ENCODE measurements around the gene GJB3.

GJB3 gene

DNA sequence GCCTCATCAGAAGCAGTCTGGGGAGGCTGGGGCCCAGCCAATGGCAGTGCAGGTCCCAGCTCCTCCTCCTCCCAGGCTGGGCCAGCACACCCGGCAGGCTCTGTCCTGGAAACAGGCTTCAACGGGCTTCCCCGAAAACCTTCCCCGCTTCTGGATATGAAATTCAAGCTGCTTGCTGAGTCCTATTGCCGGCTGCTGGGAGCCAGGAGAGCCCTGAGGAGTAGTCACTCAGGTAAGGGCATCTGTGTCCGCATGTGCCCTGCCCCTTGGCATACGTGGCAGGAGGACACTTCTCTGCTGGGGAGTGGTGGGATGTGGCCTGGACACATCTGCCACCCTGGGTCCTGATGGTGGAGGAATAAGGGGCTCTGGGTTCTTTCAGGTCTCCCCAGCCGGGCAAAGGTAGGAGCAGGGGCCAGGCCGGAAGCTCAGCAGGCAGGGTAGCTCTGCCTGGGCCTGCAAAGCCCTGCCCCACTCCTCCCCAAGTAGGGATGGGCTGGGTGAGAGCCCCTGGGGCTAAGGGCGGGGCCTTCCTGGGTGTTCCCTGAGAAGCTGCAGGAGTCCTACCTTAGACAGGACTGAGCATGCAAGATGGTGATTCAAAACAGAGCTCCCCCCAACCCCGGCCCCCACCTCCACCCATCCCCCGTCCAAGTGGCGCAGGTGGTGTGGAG is 25.9 kb upstream of the GJB3 start, which contains the start of gene GJB5:
TSS of gene GJB5 (plus strand) at position 84 of the 674 bp plus-strand sequence. CDS start 2,284 bp downstream, outside the sequence.
- Histone ChIP-seq H3K9me3 (ENCODE audit: insufficient read depth, low read depth, low read length) (peaks cover 3% of the 10 kb centered on the region), H3K23ac (ENCODE audit: low read length) (no peak within 1 kb of the TSS), H3K18ac (ENCODE audit: low read length) (no peak within 1 kb of the TSS), H3K4me1 (ENCODE audit: control insufficient read depth in 1 of 2, insufficient read depth in 2 of 2, low read length in 2 of 2) (peaks cover 0 to 3% of the 10 kb centered on the region in 2 experiments), H3K4me2 (ENCODE audit: low read length) (no peak within 1 kb of the TSS), H4K8ac (ENCODE audit: low read depth, low read length) (no peak within 1 kb of the TSS), H4K91ac (ENCODE audit: low read depth, low read length) (no peak within 1 kb of the TSS), H2BK12ac (ENCODE audit: low read length) (no peak within 1 kb of the TSS), H3K9ac (ENCODE audit: low read length) (no peak within 1 kb of the TSS), H3K27me3 (ENCODE audit: insufficient read depth, low read length) (no peaks in the 10 kb centered on the region), H2AFZ (ENCODE audit: insufficient read depth, low read length, poor library complexity) (no peak within 1 kb of the TSS), H3K4ac (ENCODE audit: low read depth, low read length) (no peak within 1 kb of the TSS), H3K36me3 (ENCODE audit: control insufficient read depth in 1 of 2, insufficient read depth in 2 of 2, low read length in 2 of 2) (no peaks in the 10 kb centered on the region), H3K14ac (ENCODE audit: low read length) (no peak within 1 kb of the TSS), H3K79me1 (ENCODE audit: low read length) (no peaks in the 10 kb centered on the region), H3K79me2 (ENCODE audit: control insufficient read depth, insufficient read depth, low read length, poor library complexity) (no peaks in the 10 kb centered on the region), H2BK5ac (ENCODE audit: low read depth, low read length, poor library complexity) (no peak within 1 kb of the TSS), H2AK5ac (ENCODE audit: low read length) (no peak within 1 kb of the TSS), H2BK120ac (ENCODE audit: insufficient read depth, low read length, poor library complexity) (no peak within 1 kb of the TSS), H4K12ac (ENCODE audit: low read depth, low read length) (no peak within 1 kb of the TSS), H3K4me3 (ENCODE audit: low read depth, low read length) (no peak within 1 kb of the TSS), H3K27ac (ENCODE audit: low read depth, low read length) (no peak within 1 kb of the TSS)
- no CpG with 5 or more reads among the region's 13 CpGs for WGBS (ENCODE audit: extremely low coverage, insufficient coverage, insufficient read length)
- peak in 1 of 2 donors; percentile 31 for DNase-seq

DNA sequence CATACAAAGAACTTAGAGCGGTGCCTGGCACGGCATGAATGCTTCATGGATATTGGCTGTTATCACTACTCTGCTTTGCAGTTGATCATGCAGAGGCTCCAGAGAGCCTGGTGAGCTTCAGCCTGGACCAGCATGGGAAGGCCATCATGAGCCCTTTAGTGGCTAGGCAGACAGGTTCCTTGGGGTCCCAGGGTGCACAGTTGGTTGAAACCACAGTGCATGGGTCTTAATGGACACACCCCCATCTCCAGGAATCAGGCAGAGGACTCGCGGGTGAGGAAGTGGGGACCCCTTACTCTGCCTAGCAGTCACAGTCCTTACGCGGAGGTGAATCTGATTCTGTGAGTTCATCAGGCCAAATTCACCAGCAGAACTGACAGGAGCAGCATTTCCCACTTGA is 25.1 kb upstream of the GJB3 start:
- Histone ChIP-seq H3K27ac (ENCODE audit: low read depth, low read length) (no peak overlapping the region), H2AFZ (ENCODE audit: insufficient read depth, low read length, poor library complexity) (no peak overlapping the region), H4K8ac (ENCODE audit: low read depth, low read length) (no peak overlapping the region), H3K36me3 (ENCODE audit: control insufficient read depth in 1 of 2, insufficient read depth in 2 of 2, low read length in 2 of 2) (no peaks in the 10 kb centered on the region), H4K12ac (ENCODE audit: low read depth, low read length) (no peak overlapping the region), H3K79me1 (ENCODE audit: low read length) (no peaks in the 10 kb centered on the region), H3K4ac (ENCODE audit: low read depth, low read length) (no peak overlapping the region), H3K9ac (ENCODE audit: low read length) (no peak overlapping the region), H2AK5ac (ENCODE audit: low read length) (no peak overlapping the region), H2BK120ac (ENCODE audit: insufficient read depth, low read length, poor library complexity) (no peak overlapping the region), H3K4me2 (ENCODE audit: low read length) (no peak overlapping the region), H3K27me3 (ENCODE audit: insufficient read depth, low read length) (no peaks in the 10 kb centered on the region), H3K9me3 (ENCODE audit: insufficient read depth, low read depth, low read length) (peaks cover 3% of the 10 kb centered on the region), H3K18ac (ENCODE audit: low read length) (no peak overlapping the region), H3K79me2 (ENCODE audit: control insufficient read depth, insufficient read depth, low read length, poor library complexity) (no peaks in the 10 kb centered on the region), H2BK5ac (ENCODE audit: low read depth, low read length, poor library complexity) (no peak overlapping the region), H2BK12ac (ENCODE audit: low read length) (no peak overlapping the region), H3K14ac (ENCODE audit: low read length) (no peak overlapping the region), H4K91ac (ENCODE audit: low read depth, low read length) (no peak overlapping the region), H3K4me1 (ENCODE audit: control insufficient read depth in 1 of 2, insufficient read depth in 2 of 2, low read length in 2 of 2) (peaks cover 0 to 3% of the 10 kb centered on the region in 2 experiments), H3K4me3 (ENCODE audit: low read depth, low read length) (no peak overlapping the region), H3K23ac (ENCODE audit: low read length) (no peak overlapping the region)
- WGBS (ENCODE audit: extremely low coverage, insufficient coverage, insufficient read length) = no CpG with 5 or more reads among the region's 6 CpGs
- no peak for DNase-seq

DNA sequence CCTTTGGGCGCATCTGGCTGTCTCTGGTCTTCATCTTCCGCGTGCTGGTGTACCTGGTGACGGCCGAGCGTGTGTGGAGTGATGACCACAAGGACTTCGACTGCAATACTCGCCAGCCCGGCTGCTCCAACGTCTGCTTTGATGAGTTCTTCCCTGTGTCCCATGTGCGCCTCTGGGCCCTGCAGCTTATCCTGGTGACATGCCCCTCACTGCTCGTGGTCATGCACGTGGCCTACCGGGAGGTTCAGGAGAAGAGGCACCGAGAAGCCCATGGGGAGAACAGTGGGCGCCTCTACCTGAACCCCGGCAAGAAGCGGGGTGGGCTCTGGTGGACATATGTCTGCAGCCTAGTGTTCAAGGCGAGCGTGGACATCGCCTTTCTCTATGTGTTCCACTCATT is 23.6 kb upstream of the GJB3 start:
- H3K4me2 ChIP-seq (ENCODE audit: low read length) = no peak overlapping the region
- no peak overlapping the region for H3K4me3 ChIP-seq (ENCODE audit: low read depth, low read length)
- H3K36me3 ChIP-seq (ENCODE audit: control insufficient read depth in 1 of 2, insufficient read depth in 2 of 2, low read length in 2 of 2) = no peaks in the 10 kb centered on the region
- H2AK5ac ChIP-seq (ENCODE audit: low read length) = no peak overlapping the region
- no peak overlapping the region for H3K9ac ChIP-seq (ENCODE audit: low read length)
- H3K23ac ChIP-seq (ENCODE audit: low read length) = no peak overlapping the region
- no peak overlapping the region for H2AFZ ChIP-seq (ENCODE audit: insufficient read depth, low read length, poor library complexity)
- no peak overlapping the region for H3K18ac ChIP-seq (ENCODE audit: low read length)
- no peak overlapping the region for H2BK5ac ChIP-seq (ENCODE audit: low read depth, low read length, poor library complexity)
- H3K4me1 ChIP-seq (ENCODE audit: control insufficient read depth in 1 of 2, insufficient read depth in 2 of 2, low read length in 2 of 2) = peaks cover 0 to 3% of the 10 kb centered on the region in 2 experiments
- WGBS (ENCODE audit: extremely low coverage, insufficient coverage, insufficient read length) = no CpG with 5 or more reads among the region's 21 CpGs
- no peak overlapping the region for H3K27ac ChIP-seq (ENCODE audit: low read depth, low read length)
- H3K14ac ChIP-seq (ENCODE audit: low read length) = no peak overlapping the region
- no peak overlapping the region for H4K12ac ChIP-seq (ENCODE audit: low read depth, low read length)
- H3K27me3 ChIP-seq (ENCODE audit: insufficient read depth, low read length) = no peaks in the 10 kb centered on the region
- H3K9me3 ChIP-seq (ENCODE audit: insufficient read depth, low read depth, low read length) = peaks cover 10% of the 10 kb centered on the region
- no peak overlapping the region for H3K4ac ChIP-seq (ENCODE audit: low read depth, low read length)
- H4K8ac ChIP-seq (ENCODE audit: low read depth, low read length) = no peak overlapping the region
- no peak overlapping the region for H2BK120ac ChIP-seq (ENCODE audit: insufficient read depth, low read length, poor library complexity)
- no peak overlapping the region for H4K91ac ChIP-seq (ENCODE audit: low read depth, low read length)
- H2BK12ac ChIP-seq (ENCODE audit: low read length) = no peak overlapping the region
- no peak for DNase-seq
- no peaks in the 10 kb centered on the region for H3K79me2 ChIP-seq (ENCODE audit: control insufficient read depth, insufficient read depth, low read length, poor library complexity)
- no peaks in the 10 kb centered on the region for H3K79me1 ChIP-seq (ENCODE audit: low read length)

DNA sequence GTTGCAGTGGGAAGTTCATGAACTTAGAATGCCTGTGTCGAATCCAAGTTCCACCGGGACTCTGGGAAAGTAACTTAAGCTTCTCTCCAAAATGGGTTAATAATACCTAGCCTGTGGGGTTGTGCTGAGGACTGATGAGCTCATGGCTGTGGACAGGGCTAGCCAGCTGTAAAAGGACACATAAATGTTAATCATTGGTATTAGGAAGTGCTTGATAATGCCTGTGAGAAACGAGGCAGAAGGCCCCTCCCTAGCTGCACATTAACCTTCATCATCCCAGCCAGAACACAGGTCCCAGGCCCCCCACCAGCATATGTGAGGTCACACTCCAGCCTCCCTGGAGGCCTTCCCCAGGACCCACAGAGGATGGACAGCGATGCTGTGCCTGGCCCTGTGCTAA is 22.3 kb upstream of the GJB3 start:
- Histone ChIP-seq H2BK120ac (ENCODE audit: insufficient read depth, low read length, poor library complexity) (no peak overlapping the region), H4K91ac (ENCODE audit: low read depth, low read length) (no peak overlapping the region), H3K4ac (ENCODE audit: low read depth, low read length) (no peak overlapping the region), H3K4me1 (ENCODE audit: control insufficient read depth in 1 of 2, insufficient read depth in 2 of 2, low read length in 2 of 2) (peaks cover 10 to 12% of the 10 kb centered on the region in 2 experiments), H3K14ac (ENCODE audit: low read length) (no peak overlapping the region), H3K9me3 (ENCODE audit: insufficient read depth, low read depth, low read length) (peaks cover 10% of the 10 kb centered on the region), H3K4me3 (ENCODE audit: low read depth, low read length) (no peak overlapping the region), H2AFZ (ENCODE audit: insufficient read depth, low read length, poor library complexity) (no peak overlapping the region), H3K23ac (ENCODE audit: low read length) (no peak overlapping the region), H3K36me3 (ENCODE audit: control insufficient read depth in 1 of 2, insufficient read depth in 2 of 2, low read length in 2 of 2) (no peaks in the 10 kb centered on the region), H3K79me1 (ENCODE audit: low read length) (peaks cover 2% of the 10 kb centered on the region), H2AK5ac (ENCODE audit: low read length) (no peak overlapping the region), H3K4me2 (ENCODE audit: low read length) (no peak overlapping the region), H3K18ac (ENCODE audit: low read length) (no peak overlapping the region), H3K9ac (ENCODE audit: low read length) (no peak overlapping the region), H4K12ac (ENCODE audit: low read depth, low read length) (no peak overlapping the region), H2BK5ac (ENCODE audit: low read depth, low read length, poor library complexity) (no peak overlapping the region), H4K8ac (ENCODE audit: low read depth, low read length) (no peak overlapping the region), H2BK12ac (ENCODE audit: low read length) (no peak overlapping the region), H3K27me3 (ENCODE audit: insufficient read depth, low read length) (no peaks in the 10 kb centered on the region), H3K27ac (ENCODE audit: low read depth, low read length) (no peak overlapping the region), H3K79me2 (ENCODE audit: control insufficient read depth, insufficient read depth, low read length, poor library complexity) (no peaks in the 10 kb centered on the region)
- no peak for DNase-seq
- WGBS (ENCODE audit: extremely low coverage, insufficient coverage, insufficient read length) = no CpG with 5 or more reads among the region's 4 CpGs

All from trophoblast cell (in vitro differentiated cells and primary cell).